Psoas muscle (tissue), 8 donors: ENCODE data around the gene CA12. TPM values are rescaled to one million over a fixed set of nuclear protein-coding genes. Genes with fewer than 3 reads are reported as not detected.

ENCODE experiments used
- ATAC-seq, 4 donors: fragments of 200-7000 bp; cut with Tn5 transposase; one replicate each; pipeline ENCODE4 v1.9.1; 2020; ENCODE audit warnings: moderate library complexity in 3 of 4, mild to moderate bottlenecking in 2 of 4
- DNase-seq, 2 donors: peaks; one replicate each; pipeline ENCODE4 v3.0.0-alpha.2; 2020
- H3K27ac ChIP-seq: fragments of 200-600 bp; one replicate; pipeline ENCODE4 v1.8.0; 2022
- H3K27me3 ChIP-seq, 3 donors: fragments of 200-600 bp in 1 of 3; one replicate each; pipeline versions ENCODE4 v1.6.1 to v1.8.0; 2013 to 2022; ENCODE audit warnings: low read length in 2 of 3, mild to moderate bottlenecking in 2 of 3, moderate library complexity in 1 of 3; ENCODE audit not compliant: insufficient read depth in 3 of 3
- H3K36me3 ChIP-seq, 2 donors: fragments of 200-600 bp in 1 of 2; one replicate each; pipeline versions ENCODE4 v1.6.1 to v1.8.0; 2013 to 2022; ENCODE audit warnings: low read depth in 1 of 2, mild to moderate bottlenecking in 1 of 2, moderate library complexity in 1 of 2; ENCODE audit not compliant: insufficient read depth in 1 of 2
- H3K4me1 ChIP-seq: fragments of 200-600 bp; one replicate; pipeline ENCODE4 v1.8.0; 2022
- H3K4me3 ChIP-seq: fragments of 200-600 bp; one replicate; pipeline ENCODE4 v1.8.0; 2022; ENCODE audit warnings: mild to moderate bottlenecking
- H3K9me3 ChIP-seq: fragments of 200-600 bp; one replicate; pipeline ENCODE4 v1.8.0; 2022
- WGBS, 3 donors: extraction: QIAGEN DNeasy Blood & Tissue Kit; methylation state at CpG; one replicate each; pipeline versions ENCODE4 v1.1.6 to v1.1.7; 2013; 5-methylcytosine and 5-hydroxymethylcytosine counted together
- intact Hi-C, 2 donors: fragments of 100-400 bp; cut with DNase I; formaldehyde crosslinking; loops; one replicate each; pipeline versions ENCODE4 v1.11.0 to v1.14.2; 2022
- polyA plus RNA-seq, 3 donors: library from polyadenylated mRNA; stranded (reverse); fragments of 200-250 nt; gene quantifications; one replicate each; pipeline ENCODE4 v1.2.3, GENCODE V29; 2013
- total RNA-seq, 4 donors: library from RNA; stranded (reverse); fragmentation: NEBNext Ultra II Directional in 2 of 4; extraction: Animal tissue kit (Norgen Biotek cat#: 25700) in 2 of 4; gene quantifications; one replicate each; pipeline versions ENCODE4 v1.2.1 to v1.2.4, GENCODE V29; 2021 to 2023
- TF ChIP-seq, protein P1 (sequence below): fragments of 200-600 bp; IDR thresholded peaks from one replicate; pipeline ENCODE4 v1.8.0; 2022; ENCODE audit warnings: antibody characterized with exemption
- donor health status: healthy with polysubstance abuse.
- donor health status: DM: no; HTN: no; CAD: no; lungs with moderate emphysema.
- donor health status: Bipolar disorder and iron deficiency.
- donor health status: healthy.
- donor health status: DM: yes; HTN: yes; CAD: no.
- donor health status: DM: no; HTN: no; CAD: no.
- donor health status: DM: no; HTN: no; CAD: no.
- donor health status: DM: yes; HTN: yes; CAD: no.

CA12 gene
- total and polyA plus RNA-seq, 7 donors, result 0.01 to 0.25 (median 0.16) TPM

GRCh38 chr15:63371297-63371918 lies 10.2 kb downstream of the CA12 start:
- H3K36me3 ChIP-seq, result no peaks in the 10 kb centered on the region
- no peaks in the 10 kb centered on the region for H3K9me3 ChIP-seq
- TF ChIP-seq, protein P1, sequence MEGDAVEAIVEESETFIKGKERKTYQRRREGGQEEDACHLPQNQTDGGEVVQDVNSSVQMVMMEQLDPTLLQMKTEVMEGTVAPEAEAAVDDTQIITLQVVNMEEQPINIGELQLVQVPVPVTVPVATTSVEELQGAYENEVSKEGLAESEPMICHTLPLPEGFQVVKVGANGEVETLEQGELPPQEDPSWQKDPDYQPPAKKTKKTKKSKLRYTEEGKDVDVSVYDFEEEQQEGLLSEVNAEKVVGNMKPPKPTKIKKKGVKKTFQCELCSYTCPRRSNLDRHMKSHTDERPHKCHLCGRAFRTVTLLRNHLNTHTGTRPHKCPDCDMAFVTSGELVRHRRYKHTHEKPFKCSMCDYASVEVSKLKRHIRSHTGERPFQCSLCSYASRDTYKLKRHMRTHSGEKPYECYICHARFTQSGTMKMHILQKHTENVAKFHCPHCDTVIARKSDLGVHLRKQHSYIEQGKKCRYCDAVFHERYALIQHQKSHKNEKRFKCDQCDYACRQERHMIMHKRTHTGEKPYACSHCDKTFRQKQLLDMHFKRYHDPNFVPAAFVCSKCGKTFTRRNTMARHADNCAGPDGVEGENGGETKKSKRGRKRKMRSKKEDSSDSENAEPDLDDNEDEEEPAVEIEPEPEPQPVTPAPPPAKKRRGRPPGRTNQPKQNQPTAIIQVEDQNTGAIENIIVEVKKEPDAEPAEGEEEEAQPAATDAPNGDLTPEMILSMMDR, result no peak
- H3K27me3 ChIP-seq, result no peaks in the 10 kb centered on the region
- intact Hi-C loops, result no loop called here
- no peak overlapping the region for H3K27ac ChIP-seq
- ATAC-seq (peak in 3 of 4 donors; percentile 40 to 64 (median 50)), DNase-seq (peak; percentile 20 to 57)
- 73 to 86% (median 82%) methylated on average over 14 to 15 of the region's 15 CpGs for WGBS, 3 donors
- peaks cover 20% of the 10 kb centered on the region for H3K4me1 ChIP-seq
- H3K4me3 ChIP-seq, result no peak overlapping the region

DNA sequence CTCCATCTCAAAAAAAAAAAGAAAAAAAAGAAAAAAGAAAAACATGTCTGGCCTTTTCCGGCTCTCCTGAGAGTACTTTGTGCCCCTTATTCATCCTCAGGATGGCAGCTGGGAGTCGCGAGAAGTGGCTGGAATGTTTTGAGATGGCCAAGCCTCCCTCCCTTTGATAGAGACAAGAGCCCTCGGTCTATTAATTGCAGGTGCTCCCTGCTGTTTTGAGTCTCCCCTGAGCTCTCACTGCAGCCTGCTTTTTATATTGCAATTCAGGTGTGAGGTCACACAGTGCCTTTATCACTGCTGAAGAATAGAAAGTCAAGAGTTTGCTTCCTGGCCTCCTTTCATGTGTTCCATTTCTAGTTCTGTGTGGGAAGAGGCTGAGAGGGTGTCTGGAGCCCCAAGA lies 10.9 kb downstream of the CA12 start:
- Histone ChIP-seq H3K36me3 (no peaks in the 10 kb centered on the region), H3K9me3 (no peaks in the 10 kb centered on the region), H3K4me3 (no peak overlapping the region), H3K27me3 (no peaks in the 10 kb centered on the region), H3K4me1 (peaks cover 23% of the 10 kb centered on the region), H3K27ac (no peak overlapping the region)
- ATAC-seq (no peak), DNase-seq (no peak)
- 93 to 96% (median 96%) methylated on average over 4 of the region's 4 CpGs for WGBS, 3 donors
- TF ChIP-seq, protein P1, result no peak
- intact Hi-C loops, result no loop called here

GRCh38 chr15:63369781-63370180 lies 11.9 kb downstream of the CA12 start:
- Histone ChIP-seq H3K27ac (no peak overlapping the region), H3K27me3 (no peaks in the 10 kb centered on the region), H3K4me1 (peaks cover 23% of the 10 kb centered on the region), H3K9me3 (no peaks in the 10 kb centered on the region), H3K36me3 (no peaks in the 10 kb centered on the region), H3K4me3 (no peak overlapping the region)
- WGBS, 3 donors, result 95 to 97% (median 97%) methylated on average over 4 of the region's 4 CpGs
- TF ChIP-seq, protein P1, result no peak
- intact Hi-C loops, result no loop called here
- DNase-seq, result no peak
- no peak for ATAC-seq

DNA sequence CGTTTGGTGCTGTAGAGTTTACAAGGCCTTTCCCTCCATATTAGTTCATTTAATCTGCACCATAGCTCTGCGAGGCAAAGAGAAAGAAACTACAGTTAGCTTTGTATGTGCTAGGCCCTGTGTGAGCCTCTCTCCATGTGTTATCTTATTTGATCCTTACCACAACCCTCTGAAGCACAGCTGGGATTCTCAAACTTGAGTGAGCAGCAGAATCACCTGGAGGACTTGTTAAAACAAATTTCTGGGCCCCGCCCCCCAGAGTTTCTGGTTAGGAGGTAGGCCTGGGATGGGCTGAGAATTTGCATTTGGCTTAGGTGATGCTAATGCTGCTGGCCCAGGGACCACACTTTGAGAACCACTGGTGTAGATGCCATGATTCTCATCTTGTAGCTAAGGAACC lies 12.3 kb downstream of the CA12 start:
- no peaks in the 10 kb centered on the region for H3K36me3 ChIP-seq
- H3K27ac ChIP-seq, result no peak overlapping the region
- H3K4me1 ChIP-seq, result peaks cover 25% of the 10 kb centered on the region
- 88 to 95% (median 94%) methylated on average over 3 of the region's 3 CpGs for whole genome bisulfite sequencing, 3 donors
- no peaks in the 10 kb centered on the region for H3K9me3 ChIP-seq
- TF ChIP-seq, protein P1, result no peak
- no peaks in the 10 kb centered on the region for H3K27me3 ChIP-seq
- DNase-seq (no peak), ATAC-seq (no peak)
- no peak overlapping the region for H3K4me3 ChIP-seq
- intact Hi-C loops, result no loop called here

GRCh38 chr15:63368503-63368902 lies 13.1 kb downstream of the CA12 start:
- no peak overlapping the region for H3K4me3 ChIP-seq
- H3K27me3 ChIP-seq, result no peaks in the 10 kb centered on the region
- intact Hi-C loops, result no loop called here
- ATAC-seq (no peak), DNase-seq (no peak)
- peaks cover 25% of the 10 kb centered on the region for H3K4me1 ChIP-seq
- TF ChIP-seq, protein P1, result no peak
- H3K27ac ChIP-seq, result no peak overlapping the region
- WGBS, 3 donors, result 94 to 98% (median 97%) methylated on average over 7 of the region's 7 CpGs
- no peaks in the 10 kb centered on the region for H3K36me3 ChIP-seq
- no peaks in the 10 kb centered on the region for H3K9me3 ChIP-seq
